Endothelial cell of umbilical vein (primary cell): ENCODE data around the gene FMNL2. TPM values are rescaled to one million over a fixed set of nuclear protein-coding genes. Genes with fewer than 3 reads are reported as not detected.

Experiments
- BruUV-seq: library from RNA; stranded (reverse); fragments of 400-500 nt; replicated peaks from 2 replicates; lab custom pipeline; 2021; lab: Mats Ljungman, UMichigan
- CTCF ChIA-PET: fragments of 300-600, 350-600 bp; sonication (Branson Sonifier 250); formaldehyde crosslinking; loops from one replicate; lab custom pipeline; 2021; ENCODE audit warnings: antibody characterized with exemption, inconsistent platforms; lab: Charles Lee
- POLR2A ChIA-PET: fragments of 300-600, 350-600 bp; sonication (Branson Sonifier 250); formaldehyde crosslinking; loops from one replicate; lab custom pipeline; 2021; ENCODE audit warnings: antibody characterized with exemption, inconsistent platforms; lab: Charles Lee
- DNase-seq: peaks from one replicate; pipeline ENCODE4 v3.0.0-alpha.2; 2011; ENCODE audit warnings: low read depth, low spot score
- FAIRE-seq: peaks from 2 replicates; lab custom pipeline; 2011; peaks lifted over from hg19 to GRCh38; lab: Jason Lieb, UNC
- H2AFZ ChIP-seq: 2 replicates; pipeline ENCODE4 v1.6.0; 2012; ENCODE audit warnings: low read depth, low read length, control low read depth, inconsistent platforms
- H3K27ac ChIP-seq: 2 replicates; pipeline ENCODE4 v1.5.1; 2011; ENCODE audit warnings: low read depth, mild to moderate bottlenecking, control low read depth, low read length, moderate library complexity; ENCODE audit not compliant: insufficient read depth
- H3K27me3 ChIP-seq, 2 experiments: 2 replicates each; pipeline versions ENCODE4 v1.6.0 to v1.6.1; 2011; ENCODE audit warnings: low read length in 2 of 2, mixed read lengths in 1 of 2; ENCODE audit not compliant: control insufficient read depth in 2 of 2, insufficient read depth in 2 of 2
- H3K36me3 ChIP-seq, 2 experiments: 2 replicates in 1 of 2; 3 replicates in 1 of 2; pipeline ENCODE4 v1.5.1; 2011; ENCODE audit warnings: low read length in 2 of 2, mild to moderate bottlenecking in 1 of 2, moderate library complexity in 1 of 2; ENCODE audit not compliant: control insufficient read depth in 2 of 2, insufficient read depth in 2 of 2; ENCODE audit errors: extremely low read depth in 1 of 2
- H3K4me1 ChIP-seq: 3 replicates; pipeline ENCODE4 v1.5.1; 2011; ENCODE audit warnings: mild to moderate bottlenecking, low read length; ENCODE audit not compliant: control insufficient read depth, insufficient read depth; ENCODE audit errors: extremely low read depth
- H3K4me2 ChIP-seq: 2 replicates; pipeline ENCODE4 v1.6.1; 2011; ENCODE audit warnings: low read length, control low read depth, mixed read lengths; ENCODE audit not compliant: insufficient read depth
- H3K4me3 ChIP-seq, 3 experiments: fragments of 200-600 bp in 1 of 3; sonication (generic), shearing (Covaris generic) in 1 of 3; replicated peaks in 1 of 3; 2 replicates each; pipeline ENCODE4 v1.5.1; 2011 to 2016; ENCODE audit warnings: control low read depth in 3 of 3, low read length in 3 of 3, mild to moderate bottlenecking in 2 of 3, inconsistent platforms in 1 of 3, low read depth in 1 of 3, moderate library complexity in 1 of 3; ENCODE audit not compliant: insufficient read depth in 1 of 3
- H3K79me2 ChIP-seq: 2 replicates; pipeline ENCODE4 v1.6.0; 2012; ENCODE audit warnings: low read length, inconsistent platforms; ENCODE audit not compliant: control insufficient read depth, insufficient read depth
- H3K9ac ChIP-seq: replicated peaks from 2 replicates; pipeline ENCODE3; 2011; ENCODE audit warnings: low read length, control low read depth; ENCODE audit not compliant: insufficient read depth; ENCODE audit errors: extremely low read depth
- H3K9me1 ChIP-seq: replicated peaks from 3 replicates; pipeline ENCODE4 v1.6.0; 2011; ENCODE audit warnings: mild to moderate bottlenecking, low read length; ENCODE audit not compliant: control insufficient read depth, insufficient read depth; ENCODE audit errors: extremely low read depth
- H3K9me3 ChIP-seq: replicated peaks from 2 replicates; pipeline ENCODE4 v1.5.1; 2012; ENCODE audit warnings: low read length, inconsistent platforms; ENCODE audit not compliant: control insufficient read depth, insufficient read depth
- H4K20me1 ChIP-seq: replicated peaks from 2 replicates; pipeline ENCODE3; 2011; ENCODE audit warnings: mild to moderate bottlenecking, low read length; ENCODE audit not compliant: control insufficient read depth, insufficient read depth; ENCODE audit errors: extremely low read depth
- EZH2 ChIP-seq: IDR thresholded peaks from 2 replicates; pipeline ENCODE4 v1.6.1; 2012; ENCODE audit warnings: borderline replicate concordance, low read depth, mild to moderate bottlenecking, moderate library complexity, low read length, inconsistent platforms; ENCODE audit not compliant: severe bottlenecking
- FOS ChIP-seq: IDR thresholded peaks from 2 replicates; pipeline ENCODE4 v1.6.1; 2011; ENCODE audit warnings: mild to moderate bottlenecking, low read length, moderate library complexity, borderline replicate concordance; ENCODE audit not compliant: insufficient read depth
- GATA2 ChIP-seq: IDR thresholded peaks from 2 replicates; pipeline ENCODE4 v1.7.0; 2011; ENCODE audit warnings: low read depth, mild to moderate bottlenecking, moderate library complexity, mixed read lengths, low read length; ENCODE audit not compliant: insufficient read length, insufficient read depth
- JUN ChIP-seq: IDR thresholded peaks from 2 replicates; pipeline ENCODE4 v1.6.1; 2011; ENCODE audit warnings: borderline replicate concordance, low read depth; ENCODE audit not compliant: insufficient read length, insufficient read depth
- MYC ChIP-seq: IDR thresholded peaks from one replicate; pipeline ENCODE4 v1.6.1; 2011; ENCODE audit warnings: mild to moderate bottlenecking, low read depth, low read length
- POLR2A ChIP-seq: IDR thresholded peaks from 2 replicates; pipeline ENCODE4 v1.6.1; 2012; ENCODE audit warnings: low read depth, mild to moderate bottlenecking, control low read depth, low read length
- POLR2AphosphoS5 ChIP-seq: IDR thresholded peaks from 2 replicates; pipeline ENCODE4 v1.6.1; 2012; ENCODE audit warnings: low read depth, mild to moderate bottlenecking, control low read depth, low read length, moderate library complexity; ENCODE audit not compliant: insufficient read depth
- dilution Hi-C: fragments of 300-500 bp; cut with MboI; formaldehyde crosslinking; loops from one replicate; pipeline ENCODE4 v1.15.0; 2019; ENCODE audit warnings: low sequenced_read_pairs; ENCODE audit not compliant: extremely low pct_ligation_motif_present
- intact Hi-C: fragments of 100-400 bp; cut with micrococcal nuclease; formaldehyde crosslinking; loops from one replicate; pipeline ENCODE4 v1.10.0; 2022
- polyA plus RNA-seq, 4 experiments: library from polyadenylated mRNA; depleted of rRNA in 3 of 4; stranded (reverse) in 3 of 4; unstranded in 1 of 4; fragments of >200 nt; gene quantifications; 2 replicates each; pipeline versions ENCODE4 v1.2.1 to v1.2.3, GENCODE V29; 2011 to 2012; ENCODE audit warnings: missing spikeins in 1 of 4
- total RNA-seq: library from RNA; stranded (reverse); gene quantifications from 2 replicates; pipeline ENCODE4 v1.2.3, GENCODE V29; 2021
- TF ChIP-seq, protein P1 (sequence below), 2 donors: IDR thresholded peaks; 1 replicate in 1 of 2; 2 replicates in 1 of 2; pipeline ENCODE4 v1.5.1; 2011; ENCODE audit warnings: low read length in 2 of 2, mild to moderate bottlenecking in 2 of 2, moderate library complexity in 2 of 2, control low read depth in 1 of 2, inconsistent platforms in 1 of 2, low read depth in 1 of 2; ENCODE audit not compliant: insufficient read depth in 1 of 2; ENCODE audit errors: extremely low read depth in 1 of 2
- TF ChIP-seq, protein P2 (sequence below): IDR thresholded peaks from 2 replicates; pipeline ENCODE4 v1.6.1; 2011; ENCODE audit not compliant: insufficient read depth, insufficient read length

Gene FMNL2
- total and polyA plus RNA-seq, 2 donors (not counting 3 experiments of a cell fraction or from before 2014, with no cell fraction given): 8.3 to 28.0 TPM

- Histone ChIP-seq H2AFZ (no peak overlapping the region), H3K79me2 (peaks cover 4% of the 10 kb centered on the region), H3K4me2 (no peak overlapping the region), H3K4me1 (no peaks in the 10 kb centered on the region), H3K9ac (no peak overlapping the region), H3K27ac (no peak overlapping the region), H3K9me3 (no peaks in the 10 kb centered on the region), H3K9me1 (no peaks in the 10 kb centered on the region), H3K27me3 (no peaks in the 10 kb centered on the region), H3K4me3 (no peak overlapping the region), H4K20me1 (no peaks in the 10 kb centered on the region), H3K36me3 (no peaks in the 10 kb centered on the region)
- CTCF ChIA-PET: interaction anchor here (1.2 kb wide), 1 partner anchor 10 kb away, joined by 3 read pairs; no protein-coding TSS in a partner anchor
- no peak for DNase-seq
- intact Hi-C loops (no loop called here), dilution Hi-C loops (no loop called here)
- FAIRE-seq: no peak
- no peak for TF ChIP-seq GATA2
- no peak for TF ChIP-seq POLR2AphosphoS5
- TF ChIP-seq, protein P1, sequence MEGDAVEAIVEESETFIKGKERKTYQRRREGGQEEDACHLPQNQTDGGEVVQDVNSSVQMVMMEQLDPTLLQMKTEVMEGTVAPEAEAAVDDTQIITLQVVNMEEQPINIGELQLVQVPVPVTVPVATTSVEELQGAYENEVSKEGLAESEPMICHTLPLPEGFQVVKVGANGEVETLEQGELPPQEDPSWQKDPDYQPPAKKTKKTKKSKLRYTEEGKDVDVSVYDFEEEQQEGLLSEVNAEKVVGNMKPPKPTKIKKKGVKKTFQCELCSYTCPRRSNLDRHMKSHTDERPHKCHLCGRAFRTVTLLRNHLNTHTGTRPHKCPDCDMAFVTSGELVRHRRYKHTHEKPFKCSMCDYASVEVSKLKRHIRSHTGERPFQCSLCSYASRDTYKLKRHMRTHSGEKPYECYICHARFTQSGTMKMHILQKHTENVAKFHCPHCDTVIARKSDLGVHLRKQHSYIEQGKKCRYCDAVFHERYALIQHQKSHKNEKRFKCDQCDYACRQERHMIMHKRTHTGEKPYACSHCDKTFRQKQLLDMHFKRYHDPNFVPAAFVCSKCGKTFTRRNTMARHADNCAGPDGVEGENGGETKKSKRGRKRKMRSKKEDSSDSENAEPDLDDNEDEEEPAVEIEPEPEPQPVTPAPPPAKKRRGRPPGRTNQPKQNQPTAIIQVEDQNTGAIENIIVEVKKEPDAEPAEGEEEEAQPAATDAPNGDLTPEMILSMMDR (IDR thresholded peaks at IDR 0.05; ENCODE audit: extremely low read depth in 1 of 2, insufficient read depth in 1 of 2, low read depth in 1 of 2, low read length in 2 of 2): no peak
- TF ChIP-seq EZH2: no peak
- TF ChIP-seq MYC: no peak
- TF ChIP-seq, protein P2, sequence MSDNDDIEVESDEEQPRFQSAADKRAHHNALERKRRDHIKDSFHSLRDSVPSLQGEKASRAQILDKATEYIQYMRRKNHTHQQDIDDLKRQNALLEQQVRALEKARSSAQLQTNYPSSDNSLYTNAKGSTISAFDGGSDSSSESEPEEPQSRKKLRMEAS: no peak
- no peak for TF ChIP-seq JUN
- no peak for TF ChIP-seq POLR2A
- no peak for TF ChIP-seq FOS
- BruUV-seq: no TSS peak
- POLR2A ChIA-PET: no interaction called here
Observed at GRCh38 chr2:152390837-152391236, 55.9 kb downstream of the FMNL2 start.
